CD4-positive, alpha-beta T cell (primary cell): ENCODE results near the gene LAMTOR3. TPM values are rescaled to one million over a fixed set of nuclear protein-coding genes. Genes with fewer than 3 reads are reported as not detected.
A peak's percentile ranks its signal among the peaks of the same experiment; 100 is the strongest.

ENCODE experiments used
- ATAC-seq: fragments of 200-7000 bp; cut with Tn5 transposase; one replicate; pipeline ENCODE4 v1.10.0; 2022; ENCODE audit warnings: mild to moderate bottlenecking; ENCODE audit not compliant: poor library complexity
- CTCF ChIA-PET: fragments of 350-600 bp; sonication (Branson Sonifier 250); formaldehyde crosslinking; loops from one replicate; lab custom pipeline; 2021; ENCODE audit warnings: antibody characterized with exemption, inconsistent platforms; lab: Charles Lee
- POLR2A ChIA-PET: fragments of 350-600 bp; sonication (Branson Sonifier 250); formaldehyde crosslinking; loops from one replicate; lab custom pipeline; 2021; ENCODE audit warnings: antibody characterized with exemption, inconsistent platforms; lab: Charles Lee
- DNase-seq, 14 experiments: peaks; one replicate each; pipeline ENCODE4 v3.0.0-alpha.2; 2013 to 2020; ENCODE audit warnings: mixed read lengths in 2 of 14
- H3K27ac ChIP-seq, 2 donors: one replicate each; pipeline versions ENCODE4 v1.5.1 to v1.7.0; 2013; ENCODE audit warnings: low read length in 2 of 2, low read depth in 1 of 2, mild to moderate bottlenecking in 1 of 2
- H3K27me3 ChIP-seq, 2 experiments: 1 replicate in 1 of 2; 2 replicates in 1 of 2; pipeline versions ENCODE4 v1.6.1 to v1.7.0; 2013; ENCODE audit warnings: low read length in 2 of 2, control low read depth in 1 of 2, mild to moderate bottlenecking in 1 of 2, moderate library complexity in 1 of 2; ENCODE audit not compliant: insufficient read depth in 2 of 2, control insufficient read depth in 1 of 2
- H3K36me3 ChIP-seq: one replicate; pipeline ENCODE4 v1.6.1; 2013; ENCODE audit warnings: low read length, control low read depth; ENCODE audit not compliant: insufficient read depth
- H3K4me1 ChIP-seq: one replicate; pipeline ENCODE4 v1.6.1; 2013; ENCODE audit warnings: low read length, control low read depth; ENCODE audit not compliant: insufficient read depth
- H3K4me3 ChIP-seq: one replicate; pipeline ENCODE4 v1.5.1; 2013; ENCODE audit warnings: mild to moderate bottlenecking, low read length, moderate library complexity
- H3K9me3 ChIP-seq, 2 experiments: 1 replicate in 1 of 2; 2 replicates in 1 of 2; pipeline versions ENCODE4 v1.6.1 to v1.7.0; 2013; ENCODE audit warnings: low read length in 2 of 2, mild to moderate bottlenecking in 2 of 2, control low read depth in 1 of 2, moderate library complexity in 1 of 2; ENCODE audit not compliant: control insufficient read depth in 1 of 2, insufficient read depth in 1 of 2
- H3K27ac Mint-ChIP-seq: one replicate; pipeline ENCODE4 v1.8.0; 2020; ENCODE audit warnings: mixed read lengths
- H3K27me3 Mint-ChIP-seq: one replicate; pipeline ENCODE4 v1.8.0; 2021; ENCODE audit warnings: mixed read lengths
- H3K36me3 Mint-ChIP-seq: one replicate; pipeline ENCODE4 v1.8.0; 2021; ENCODE audit warnings: low read depth, mixed read lengths
- H3K4me1 Mint-ChIP-seq: one replicate; pipeline ENCODE4 v1.8.0; 2021; ENCODE audit warnings: low read depth, mixed read lengths
- H3K4me3 Mint-ChIP-seq: one replicate; pipeline ENCODE4 v1.8.0; 2020; ENCODE audit warnings: mild to moderate bottlenecking, mixed read lengths
- H3K9me3 Mint-ChIP-seq: one replicate; pipeline ENCODE4 v1.8.0; 2020; ENCODE audit warnings: mixed read lengths
- intact Hi-C, 2 experiments: fragments of 100-400 bp; cut with DNase I in 1 of 2; cut with micrococcal nuclease in 1 of 2; formaldehyde crosslinking; loops; one replicate each; pipeline versions ENCODE4 v1.15.1 to v1.9.0; 2023 to 2025; cut with DNase I, micrococcal nuclease
- total RNA-seq, 174 experiments: library from RNA in 2 of 174; stranded (reverse) in 2 of 174; gene quantifications; one replicate each; pipeline ENCODE4 v1.2.3 and lab custom pipeline; 2021 to 2026
- TF ChIP-seq, protein P1 (sequence below): fragments of 200-600 bp; IDR thresholded peaks from one replicate; pipeline ENCODE4 v1.8.0; 2022; ENCODE audit warnings: antibody characterized with exemption, mild to moderate bottlenecking

The LAMTOR3 gene
- total RNA-seq, 2 experiments from 2014 or later = 32.0 to 32.8 TPM

DNA sequence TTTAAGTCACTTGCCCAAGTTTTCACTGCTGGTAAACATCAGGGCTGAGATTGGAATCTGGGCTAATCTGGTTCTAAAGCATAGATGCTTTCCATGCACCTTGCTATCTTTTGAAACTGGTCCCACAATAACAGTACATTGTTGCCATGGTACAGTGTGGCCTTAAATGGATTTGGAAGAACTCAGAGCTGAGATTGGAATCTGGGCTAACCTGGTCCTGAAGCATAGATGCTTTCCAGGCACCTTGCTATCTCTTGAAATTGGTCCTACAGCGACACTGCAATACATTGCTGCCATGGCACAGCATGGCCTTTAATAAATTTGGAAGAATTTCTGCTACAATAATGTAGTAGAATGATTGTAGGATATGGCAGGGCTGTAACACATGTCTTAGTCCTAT lies 49.0 kb downstream of the LAMTOR3 start:
- peaks cover 26% of the 10 kb centered on the region for H3K4me1 ChIP-seq
- no peaks in the 10 kb centered on the region for H3K9me3 ChIP-seq
- ChIA-PET POLR2A (interaction anchor here (0.7 to 5.1 kb wide), 8 partner anchors 9 to 282 kb away, joined by 3 to 35 read pairs (median 8); partner anchors contain the start of genes DAPP1, DNAJB14, H2AZ1 and LAMTOR3), CTCF (no interaction called here)
- intact Hi-C loops = loop anchor here in 1 of 2 experiments (5.0 kb wide), 1 partner anchor 42 kb away; no protein-coding TSS in a partner anchor
- no peaks in the 10 kb centered on the region for H3K9me3 Mint-ChIP-seq
- peaks cover 9% of the 10 kb centered on the region for H3K36me3 ChIP-seq
- no peak for DNase-seq
- TF ChIP-seq, protein P1, sequence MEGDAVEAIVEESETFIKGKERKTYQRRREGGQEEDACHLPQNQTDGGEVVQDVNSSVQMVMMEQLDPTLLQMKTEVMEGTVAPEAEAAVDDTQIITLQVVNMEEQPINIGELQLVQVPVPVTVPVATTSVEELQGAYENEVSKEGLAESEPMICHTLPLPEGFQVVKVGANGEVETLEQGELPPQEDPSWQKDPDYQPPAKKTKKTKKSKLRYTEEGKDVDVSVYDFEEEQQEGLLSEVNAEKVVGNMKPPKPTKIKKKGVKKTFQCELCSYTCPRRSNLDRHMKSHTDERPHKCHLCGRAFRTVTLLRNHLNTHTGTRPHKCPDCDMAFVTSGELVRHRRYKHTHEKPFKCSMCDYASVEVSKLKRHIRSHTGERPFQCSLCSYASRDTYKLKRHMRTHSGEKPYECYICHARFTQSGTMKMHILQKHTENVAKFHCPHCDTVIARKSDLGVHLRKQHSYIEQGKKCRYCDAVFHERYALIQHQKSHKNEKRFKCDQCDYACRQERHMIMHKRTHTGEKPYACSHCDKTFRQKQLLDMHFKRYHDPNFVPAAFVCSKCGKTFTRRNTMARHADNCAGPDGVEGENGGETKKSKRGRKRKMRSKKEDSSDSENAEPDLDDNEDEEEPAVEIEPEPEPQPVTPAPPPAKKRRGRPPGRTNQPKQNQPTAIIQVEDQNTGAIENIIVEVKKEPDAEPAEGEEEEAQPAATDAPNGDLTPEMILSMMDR = no peak
- H3K27ac Mint-ChIP-seq = peak overlapping the region; percentile 86
- no peaks in the 10 kb centered on the region for H3K27me3 ChIP-seq
- peaks cover 52% of the 10 kb centered on the region for H3K4me1 Mint-ChIP-seq
- H3K36me3 Mint-ChIP-seq = peaks cover 37% of the 10 kb centered on the region
- no peaks in the 10 kb centered on the region for H3K27me3 Mint-ChIP-seq
- no peak for ATAC-seq
- H3K4me3 ChIP-seq = no peak overlapping the region
- peak overlapping the region; percentile 37 to 68 for H3K27ac ChIP-seq
- H3K4me3 Mint-ChIP-seq = no peak overlapping the region

- Mint-ChIP-seq H3K4me1 (peaks cover 45% of the 10 kb centered on the region), H3K4me3 (no peak overlapping the region), H3K27ac (peak overlapping the region; percentile 86), H3K9me3 (no peaks in the 10 kb centered on the region), H3K27me3 (no peaks in the 10 kb centered on the region), H3K36me3 (peaks cover 42% of the 10 kb centered on the region)
- ATAC-seq = no peak
- no peak for DNase-seq
- ChIA-PET POLR2A (interaction anchor here (0.7 to 5.1 kb wide), 3 partner anchors 12 to 50 kb away, joined by 3 to 35 read pairs (median 10); partner anchors contain the start of genes DAPP1 and LAMTOR3), CTCF (interaction anchor here (0.8 kb wide), 1 partner anchor 9 kb away, joined by 3 read pairs; no protein-coding TSS in a partner anchor)
- intact Hi-C loops = loop anchor here in 1 of 2 experiments (5.0 kb wide), 1 partner anchor 38 kb away; no protein-coding TSS in a partner anchor
- no peak overlapping the region for H3K4me3 ChIP-seq
- H3K27ac ChIP-seq = no peak overlapping the region
- TF ChIP-seq, protein P1 = no peak
- peaks cover 10% of the 10 kb centered on the region for H3K36me3 ChIP-seq
- H3K27me3 ChIP-seq = no peaks in the 10 kb centered on the region
- H3K4me1 ChIP-seq = peaks cover 26% of the 10 kb centered on the region
- no peaks in the 10 kb centered on the region for H3K9me3 ChIP-seq
Measured at GRCh38 chr4:99844048-99844447, 50.2 kb downstream of the LAMTOR3 start.

DNA sequence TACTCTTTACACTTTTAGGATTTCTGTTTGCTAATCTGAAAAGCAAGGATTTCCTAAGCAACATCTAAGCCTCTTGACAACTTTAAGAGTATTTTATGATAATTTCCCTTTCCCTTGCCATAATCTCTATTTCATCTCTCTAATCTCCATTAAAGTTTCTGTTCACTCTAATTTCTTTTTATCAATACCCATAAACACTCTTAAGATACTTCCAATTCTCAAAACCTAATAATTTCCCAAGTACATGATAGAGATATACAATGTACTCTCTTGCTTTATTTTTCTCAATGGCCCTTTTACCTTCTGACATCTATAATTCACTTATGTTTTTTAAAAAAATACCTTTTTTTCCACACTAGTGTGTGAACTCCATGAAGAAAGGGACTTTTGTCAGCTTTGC lies 50.8 kb downstream of the LAMTOR3 start:
- Mint-ChIP-seq H3K36me3 (peaks cover 48% of the 10 kb centered on the region), H3K27ac (peak overlapping the region; percentile 86), H3K27me3 (no peaks in the 10 kb centered on the region), H3K4me1 (peaks cover 38% of the 10 kb centered on the region), H3K4me3 (no peak overlapping the region), H3K9me3 (no peaks in the 10 kb centered on the region)
- ChIA-PET POLR2A (interaction anchor here (0.6 to 5.1 kb wide), 3 partner anchors 11 to 27 kb away, joined by 3 to 35 read pairs (median 4); partner anchors contain the start of gene DAPP1), CTCF (interaction anchor here (0.8 kb wide), 1 partner anchor 10 kb away, joined by 3 read pairs; no protein-coding TSS in a partner anchor)
- H3K4me3 ChIP-seq = no peak overlapping the region
- H3K27ac ChIP-seq = no peak overlapping the region
- peaks cover 23% of the 10 kb centered on the region for H3K4me1 ChIP-seq
- no peak for ATAC-seq
- H3K36me3 ChIP-seq = peaks cover 15% of the 10 kb centered on the region
- H3K9me3 ChIP-seq = no peaks in the 10 kb centered on the region
- intact Hi-C loops = loop anchor here in 1 of 2 experiments (5.0 kb wide), 1 partner anchor 39 kb away; no protein-coding TSS in a partner anchor
- no peak for DNase-seq
- TF ChIP-seq, protein P1 = no peak
- H3K27me3 ChIP-seq = no peaks in the 10 kb centered on the region
